Superior temporal gyrus (tissue), 1 donor: Measurements from ENCODE around the gene LAMTOR2.

Experiments
- DNase-seq: peaks from one replicate; pipeline ENCODE4 v3.0.0-alpha.2; 2016; ENCODE audit errors: extremely low spot score

Gene LAMTOR2

DNA sequence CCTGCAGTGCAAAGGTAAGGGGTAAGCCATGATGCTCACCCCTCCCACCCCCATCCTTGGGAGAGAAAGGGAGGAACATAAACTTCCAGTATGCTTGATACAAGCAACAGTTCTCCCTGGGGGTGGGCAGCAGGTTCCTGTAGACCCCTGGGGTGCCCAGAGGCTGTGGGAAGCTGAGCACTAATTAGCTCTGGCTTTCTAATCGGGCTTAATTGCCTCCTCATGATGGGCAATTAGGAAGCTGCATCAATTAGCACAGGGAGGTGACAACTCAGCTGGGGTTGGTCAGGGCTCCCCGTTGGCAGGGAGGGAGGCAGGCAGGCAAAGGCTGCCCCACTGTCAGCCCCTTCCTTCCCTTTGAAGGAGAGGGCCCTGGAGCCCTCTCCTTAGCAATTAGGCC, 44.2 kb downstream of the LAMTOR2 start:
- no peak for DNase-seq

DNA sequence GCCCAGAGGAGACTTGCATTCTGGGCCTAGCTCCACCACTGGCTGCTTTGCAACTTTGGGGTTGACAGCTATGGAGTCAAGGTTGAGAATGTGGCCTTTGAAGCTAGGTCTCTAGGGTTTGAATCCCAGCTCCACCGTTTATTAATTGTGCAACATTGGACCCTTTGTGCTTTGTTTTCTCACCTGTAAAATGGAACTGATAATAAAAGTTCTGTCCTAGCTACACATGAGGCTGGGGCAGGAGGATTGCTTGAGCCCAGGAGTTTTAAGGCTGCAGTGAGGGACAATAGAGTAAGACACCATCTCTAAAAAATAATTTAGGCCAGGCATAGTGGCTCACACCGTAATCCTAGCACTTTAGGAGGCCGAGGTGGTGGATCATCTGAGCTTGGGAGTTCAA, 44.7 kb downstream of the LAMTOR2 start:
- DNase-seq: no peak

DNA sequence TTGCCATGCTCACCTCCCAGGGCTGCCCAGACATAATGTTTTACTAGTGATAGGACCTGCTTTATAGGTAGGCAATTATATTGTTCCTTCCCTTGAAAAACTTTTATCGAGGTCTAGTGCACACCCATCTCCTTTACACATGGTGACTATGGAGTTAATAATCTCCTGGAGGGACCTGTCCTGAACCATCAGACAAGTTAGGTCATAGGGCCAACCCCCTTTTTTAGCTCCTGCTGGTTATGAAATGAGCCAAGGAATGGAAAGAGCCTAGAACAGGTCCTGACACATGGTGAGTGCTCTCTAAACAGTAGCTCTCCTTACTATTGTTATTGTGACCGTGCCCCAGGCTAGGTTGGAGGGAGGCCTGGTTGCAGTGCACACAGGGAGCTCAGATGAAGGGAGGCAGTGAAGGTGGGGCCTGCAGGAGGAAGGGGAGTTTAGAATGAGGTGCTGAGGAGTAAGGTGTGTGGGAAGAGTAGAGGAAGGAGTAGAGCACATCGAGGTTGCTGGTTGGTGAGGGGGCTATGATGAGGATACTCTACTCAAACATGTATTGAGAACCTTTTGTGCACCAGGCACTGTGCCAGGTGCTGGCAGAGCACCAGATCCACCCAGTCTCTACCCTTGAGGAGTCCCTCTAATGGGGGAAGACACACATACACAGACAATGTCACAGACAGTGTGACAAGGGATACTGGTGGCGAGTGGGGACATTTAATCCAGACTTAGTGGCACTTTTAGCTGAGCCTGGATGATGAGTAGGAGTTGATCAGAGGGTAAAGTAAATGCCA, 45.8 kb downstream of the LAMTOR2 start:
- no peak for DNase-seq

DNA sequence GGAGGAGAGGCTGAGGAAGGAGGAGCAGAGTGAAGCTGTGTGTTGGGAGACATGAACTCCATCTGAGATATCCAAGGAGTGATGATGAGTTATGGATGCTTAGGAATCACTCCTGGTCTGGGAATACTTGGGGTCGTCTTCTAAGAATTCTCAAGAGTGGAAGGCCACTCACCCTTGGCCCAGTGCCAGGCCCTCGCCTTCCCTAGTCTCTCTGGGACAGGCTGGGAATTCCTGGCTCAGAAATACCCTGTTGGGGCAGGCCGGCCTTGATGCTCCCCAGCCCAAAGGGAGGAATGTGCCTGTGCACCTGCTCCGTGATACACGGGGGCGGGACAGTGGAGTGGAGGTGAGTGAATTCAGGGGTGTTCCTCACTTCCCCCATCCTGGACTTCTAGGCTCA, 47.3 kb downstream of the LAMTOR2 start:
- no peak for DNase-seq

DNA sequence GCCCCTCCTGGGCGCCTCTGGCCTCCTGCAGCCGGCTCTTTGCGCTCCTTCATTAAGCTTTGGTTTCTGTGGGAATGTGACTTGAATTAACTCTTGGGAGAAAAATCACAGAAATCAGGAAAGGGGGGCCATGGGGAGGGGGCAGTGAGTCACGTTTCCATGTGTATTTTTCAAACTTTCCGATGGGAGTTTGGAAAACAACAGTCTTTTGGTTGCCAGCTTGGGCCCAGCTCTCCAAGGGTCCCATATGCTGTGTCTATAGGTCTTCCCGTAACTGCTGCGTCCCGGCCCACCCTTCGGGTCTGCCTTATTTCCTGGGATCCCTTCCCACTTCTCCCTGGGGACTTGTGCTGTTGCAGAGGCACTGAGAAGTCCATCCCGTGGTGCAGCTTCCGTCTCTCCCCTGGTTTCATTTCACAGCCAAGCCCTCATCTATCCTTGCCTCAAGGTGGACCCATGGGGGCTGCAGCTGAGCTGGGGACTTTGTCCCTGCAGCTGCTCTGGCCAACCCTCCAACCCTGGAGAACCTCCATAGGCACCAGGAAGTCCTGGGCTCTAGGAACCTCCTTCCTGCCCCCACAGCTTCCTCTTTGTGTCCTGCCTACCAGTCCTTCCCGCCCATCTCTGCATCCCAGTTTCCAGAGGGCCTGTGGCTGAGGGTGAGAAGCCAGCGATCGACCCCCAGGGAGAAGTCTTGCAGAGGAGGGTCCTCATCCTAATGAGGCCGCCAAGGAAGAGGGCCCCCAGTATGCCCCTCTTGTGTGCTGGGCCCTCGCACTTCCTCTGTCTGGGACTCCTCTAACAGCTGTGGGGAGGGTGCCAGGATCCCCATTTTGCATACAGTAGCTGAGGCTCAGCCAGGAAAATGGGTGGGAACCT, 48.3 kb downstream of the LAMTOR2 start:
- DNase-seq: no peak

DNA sequence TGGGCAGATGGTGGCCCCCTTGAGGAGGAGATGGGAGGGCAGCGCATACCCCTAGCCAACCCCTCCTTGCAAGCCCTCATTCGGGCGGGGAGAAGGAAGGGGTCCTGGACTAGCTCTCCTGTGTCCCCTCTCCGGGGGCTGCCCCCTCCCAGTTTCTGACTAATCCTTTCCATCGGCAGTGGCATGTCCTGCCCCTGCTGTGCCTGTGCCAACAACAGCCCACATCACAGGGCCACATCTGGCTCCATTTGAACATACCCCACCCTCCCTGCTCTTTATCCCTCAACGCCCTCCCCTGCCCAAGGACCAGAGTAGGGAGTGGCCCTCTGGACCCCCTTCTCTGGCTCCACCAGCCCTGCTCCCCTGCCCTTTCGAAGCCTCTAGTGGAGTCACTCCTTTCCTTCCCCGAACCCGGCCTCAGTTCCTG, 49.0 kb downstream of the LAMTOR2 start:
- no peak for DNase-seq

DNA sequence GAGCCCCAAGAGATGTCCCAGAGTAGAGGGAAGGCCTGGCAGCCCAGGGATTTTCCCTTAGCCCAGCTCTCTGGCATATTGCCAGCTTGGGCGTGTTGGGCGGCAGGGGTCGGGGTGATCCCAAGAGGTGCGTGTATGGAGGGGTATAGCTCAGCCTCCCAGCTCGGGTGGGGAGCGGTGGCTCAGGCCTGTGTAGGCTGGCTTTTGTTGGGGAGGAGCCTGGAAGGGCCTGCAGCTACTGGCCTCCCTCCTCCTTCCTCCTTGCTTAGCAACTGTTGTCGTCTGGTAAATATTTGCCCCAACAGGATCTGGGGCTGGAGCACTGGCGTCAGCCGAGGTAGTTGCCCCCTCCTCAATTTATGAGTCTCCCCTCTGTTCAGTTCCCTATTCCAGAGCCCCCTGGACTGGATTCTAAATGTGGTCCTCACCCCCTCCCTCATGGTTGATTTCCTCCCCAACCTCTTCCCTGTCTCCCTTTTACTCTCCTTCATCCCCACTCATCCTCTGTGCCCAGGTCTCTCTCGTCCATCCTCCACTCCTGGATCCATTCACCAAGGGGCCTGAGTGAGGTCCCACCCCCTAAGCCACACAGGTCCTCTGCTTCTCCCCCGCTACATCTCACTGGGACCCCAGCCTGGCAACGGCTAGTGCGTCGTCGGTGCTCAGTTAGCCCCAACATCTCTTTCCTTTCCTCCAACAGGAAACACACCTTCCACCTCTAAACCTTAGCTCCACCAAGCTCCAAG, 49.7 kb downstream of the LAMTOR2 start:
- DNase-seq: no peak

DNA sequence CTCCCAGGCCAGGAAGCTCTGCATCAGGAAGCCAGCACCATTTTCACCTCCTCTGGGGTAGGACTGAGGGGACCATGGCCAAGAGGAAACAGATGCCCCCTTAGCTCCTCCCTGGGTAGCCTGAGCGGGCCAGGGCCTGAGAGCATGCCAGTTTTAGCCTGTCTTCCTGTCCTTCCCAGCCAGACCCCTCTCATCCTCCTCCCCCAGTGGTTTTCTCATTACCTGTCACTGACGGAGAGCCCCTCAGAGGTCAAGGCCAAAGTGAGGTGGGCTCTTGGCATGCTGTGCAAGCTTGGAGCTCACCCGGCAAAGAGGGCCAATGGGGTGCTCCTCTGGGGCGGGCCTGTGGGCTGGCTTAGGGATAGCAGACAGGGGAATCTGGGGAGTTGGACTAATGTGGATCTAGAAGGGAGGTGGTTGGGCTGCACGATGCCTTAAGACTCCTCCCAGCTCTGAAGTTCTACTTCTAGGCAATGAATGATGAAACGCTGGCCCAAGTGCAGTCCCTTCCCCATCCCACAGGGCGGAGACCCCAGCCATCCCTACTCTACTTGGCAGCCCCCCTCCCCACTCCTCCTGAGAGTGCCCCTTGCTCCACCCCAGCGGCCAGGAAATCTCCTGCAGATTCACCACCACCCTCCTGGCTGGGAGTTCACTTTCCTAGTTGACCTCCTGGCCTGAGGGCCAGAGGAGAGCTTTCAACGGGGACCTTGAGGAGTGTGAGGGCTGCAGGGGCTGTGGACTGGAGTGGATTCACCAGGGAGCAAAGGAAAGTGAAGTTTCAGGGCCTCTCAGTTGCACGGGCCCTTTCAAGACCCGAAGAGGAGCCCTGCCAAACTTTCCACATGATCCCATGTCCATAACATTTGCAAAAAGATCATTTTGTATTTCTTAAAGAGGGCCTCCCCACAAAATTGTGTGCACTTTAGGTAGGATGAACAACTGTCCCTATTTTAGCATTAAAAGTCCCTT, 50.6 kb downstream of the LAMTOR2 start:
- DNase-seq: no peak

DNA sequence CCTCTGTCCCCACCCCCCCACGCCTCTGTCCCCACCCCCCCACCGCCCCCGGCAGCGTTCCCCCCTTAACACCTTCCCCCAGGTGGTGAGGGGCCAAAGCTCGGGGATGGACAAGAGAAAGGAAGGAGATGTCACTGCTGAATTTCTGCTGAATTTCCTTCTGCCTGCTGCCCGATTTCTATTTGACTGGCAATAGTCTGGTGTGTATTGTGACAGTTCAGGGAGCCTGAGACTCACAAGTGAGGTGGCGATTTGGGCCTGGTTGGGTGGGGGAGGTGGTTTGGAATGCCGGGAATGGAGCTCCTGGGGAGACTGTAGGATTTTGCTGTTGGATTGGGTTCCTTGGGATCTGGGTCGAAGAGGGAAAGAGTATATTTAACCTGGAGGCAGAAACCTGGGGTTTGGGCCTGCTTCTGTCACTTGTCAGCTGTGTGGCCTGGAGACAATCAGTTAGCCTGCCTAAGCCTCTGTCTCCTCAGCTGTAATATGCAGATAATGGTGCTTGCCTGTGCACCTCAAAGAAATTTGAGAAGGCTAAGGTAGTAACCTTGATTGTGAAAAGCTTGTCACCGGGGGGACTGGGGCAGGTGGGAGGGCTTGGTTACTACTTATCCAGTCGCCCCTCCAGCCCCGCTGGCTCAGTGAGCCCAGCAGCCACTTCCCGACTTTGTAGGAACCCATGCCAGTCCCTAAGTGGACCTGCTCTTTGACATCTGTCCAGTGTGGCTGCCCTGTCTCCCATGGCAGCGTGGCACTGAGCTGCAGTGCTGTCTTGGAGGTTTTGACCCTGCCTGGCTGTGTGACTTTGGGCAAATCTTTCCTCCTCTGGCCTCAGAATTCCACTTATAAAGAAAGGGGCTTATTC, 52.3 kb downstream of the LAMTOR2 start:
- DNase-seq: peak; percentile 35

DNA sequence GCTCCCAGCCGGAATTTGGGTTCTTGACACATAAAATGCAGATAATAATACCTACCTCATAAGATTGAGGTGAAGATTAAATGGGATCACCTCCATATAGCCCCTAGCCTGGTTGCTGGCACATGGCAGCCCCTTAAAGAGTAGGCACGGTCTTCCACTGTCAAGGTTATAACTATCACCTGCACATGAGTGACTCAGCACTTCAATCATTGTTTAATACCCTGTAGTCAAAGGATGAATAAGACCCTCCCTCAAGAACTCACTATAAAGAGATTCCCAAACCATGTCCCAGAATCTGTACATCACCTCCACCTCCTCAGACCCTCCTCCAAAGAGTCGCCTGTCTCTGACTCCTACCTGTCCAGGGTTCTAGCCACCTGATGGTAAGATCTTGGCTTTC, 53.5 kb downstream of the LAMTOR2 start:
- no peak for DNase-seq
